Measurements from ENCODE around the gene TRAPPC8. TPM values are rescaled to one million over a fixed set of nuclear protein-coding genes. Genes with fewer than 3 reads are reported as not detected.

The TRAPPC8 gene
- total and polyA plus RNA-seq, 10 of the 15 experiments (the other 5 are each of a cell fraction or from before 2014, with no cell fraction given): 13.0 to 75.4 (median 24.8) TPM

GRCh38 chr18:31983976-31984375 is 41.0 kb upstream of the TRAPPC8 start (continued):
- TF ChIP-seq IRF5 (IDR thresholded peaks at IDR 0.05; ENCODE audit: borderline replicate concordance): no peak
- no peak for TF ChIP-seq BHLHE40 (IDR thresholded peaks at IDR 0.05; ENCODE audit: borderline replicate concordance in 1 of 2, low read depth in 2 of 2, low read length in 1 of 2)
- no peak for TF ChIP-seq HDGF (IDR thresholded peaks at IDR 0.05)
- TF ChIP-seq KLF5 (IDR thresholded peaks at IDR 0.05; ENCODE audit: partially characterized antibody): no peak
- no peak for TF ChIP-seq SIX5 (IDR thresholded peaks at IDR 0.05; ENCODE audit: low read depth, low read length, severe bottlenecking)
- no peak for TF ChIP-seq GABPA (IDR thresholded peaks at IDR 0.05; ENCODE audit: low read depth)

DNA sequence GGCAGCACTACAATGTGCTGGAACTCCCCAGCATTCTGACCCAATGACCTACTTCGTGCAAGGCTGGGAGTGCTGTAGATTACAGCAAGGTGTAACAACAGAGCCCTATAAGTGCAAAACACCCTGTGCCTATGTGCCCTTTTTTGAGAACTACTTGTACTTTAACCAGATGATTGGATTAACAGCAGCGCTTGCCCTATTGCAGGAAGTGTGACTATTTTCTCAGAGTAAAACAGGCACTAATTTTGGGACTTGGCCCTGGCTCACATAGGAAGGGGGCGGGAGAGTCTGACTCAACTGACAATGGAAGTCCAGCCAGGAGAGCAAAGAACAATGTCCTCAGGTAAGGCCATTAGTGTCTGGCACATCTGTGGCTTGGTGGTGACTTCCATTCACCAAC is 40.1 kb upstream of the TRAPPC8 start:
- H3K79me2 ChIP-seq (ENCODE audit: control insufficient read depth, insufficient read depth, low read length): no peaks in the 10 kb centered on the region
- no peaks in the 10 kb centered on the region for H3K36me3 ChIP-seq (ENCODE audit: control insufficient read depth in 2 of 2, insufficient read depth in 2 of 2, low read length in 1 of 2)
- RAD21 ChIA-PET (ENCODE audit: unreplicated experiment): no interaction called here
- FAIRE-seq: no peak
- peaks cover 4% of the 10 kb centered on the region; the same call in 2 of the 3 replicates for H3K9me3 ChIP-seq (replicated peaks; ENCODE audit: control insufficient read depth, insufficient read depth, low read length)
- in situ Hi-C loops (cut with MboI): no loop called here
- SMC1A ChIA-PET (ENCODE audit: uncharacterized antibody, unreplicated experiment): no interaction called here
- H3K4me3 ChIP-seq: no peak overlapping the region
- no peak for ATAC-seq
- H3K4me1 ChIP-seq (ENCODE audit: control insufficient read depth, insufficient read depth, low read length): no peaks in the 10 kb centered on the region
- no peaks in the 10 kb centered on the region for H4K20me1 ChIP-seq (ENCODE audit: control insufficient read depth, insufficient read depth)
- H3K9ac ChIP-seq (ENCODE audit: control insufficient read depth, insufficient read depth, low read length): no peak overlapping the region
- POLR2A ChIA-PET: no interaction called here
- H3K27me3 ChIP-seq (replicated peaks in 1 of 2; ENCODE audit: control insufficient read depth in 2 of 2, insufficient read depth in 2 of 2, low read length in 1 of 2): no peaks in the 10 kb centered on the region
- no TSS peak for BruUV-seq (replicated peaks)
- 28% methylated on average over 3 of the region's 3 CpGs for WGBS (ENCODE audit: insufficient coverage, insufficient replicate concordance, low lambda C conversion rate, missing lambda C conversion rate)
- CTCF ChIA-PET: no interaction called here
- H3K27ac ChIP-seq (ENCODE audit: control insufficient read depth, insufficient read depth): no peak overlapping the region
- no peak for DNase-seq (ENCODE audit: low read depth, low spot score)
- intact Hi-C loops (cut with micrococcal nuclease; ENCODE audit: unreplicated experiment): no loop called here
- no peak overlapping the region for H2AFZ ChIP-seq (ENCODE audit: control insufficient read depth, low read depth, low read length)
- no peak overlapping the region for H3K4me2 ChIP-seq (ENCODE audit: control insufficient read depth, insufficient read depth)
- no peak for TF ChIP-seq NR2C1 (IDR thresholded peaks at IDR 0.05)
- TF ChIP-seq NRF1 (conservative IDR thresholded peaks at IDR 0.05; ENCODE audit: low read depth, low read length): no peak
- no peak for TF ChIP-seq NR2C2 (IDR thresholded peaks at IDR 0.05; ENCODE audit: borderline replicate concordance, control insufficient read depth, insufficient read length, low read depth)
- no peak for TF ChIP-seq YY1 (IDR thresholded peaks at IDR 0.05; ENCODE audit: low read depth, low read length)
- TF ChIP-seq, protein P1, sequence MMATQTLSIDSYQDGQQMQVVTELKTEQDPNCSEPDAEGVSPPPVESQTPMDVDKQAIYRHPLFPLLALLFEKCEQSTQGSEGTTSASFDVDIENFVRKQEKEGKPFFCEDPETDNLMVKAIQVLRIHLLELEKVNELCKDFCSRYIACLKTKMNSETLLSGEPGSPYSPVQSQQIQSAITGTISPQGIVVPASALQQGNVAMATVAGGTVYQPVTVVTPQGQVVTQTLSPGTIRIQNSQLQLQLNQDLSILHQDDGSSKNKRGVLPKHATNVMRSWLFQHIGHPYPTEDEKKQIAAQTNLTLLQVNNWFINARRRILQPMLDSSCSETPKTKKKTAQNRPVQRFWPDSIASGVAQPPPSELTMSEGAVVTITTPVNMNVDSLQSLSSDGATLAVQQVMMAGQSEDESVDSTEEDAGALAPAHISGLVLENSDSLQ (IDR thresholded peaks at IDR 0.05): no peak
- TF ChIP-seq KAT2A (conservative IDR thresholded peaks at IDR 0.05; ENCODE audit: control insufficient read depth, low read depth, low read length): no peak
- TF ChIP-seq BACH1 (IDR thresholded peaks at IDR 0.05; ENCODE audit: borderline replicate concordance): no peak
- TF ChIP-seq EP300 (IDR thresholded peaks at IDR 0.05; ENCODE audit: borderline replicate concordance in 1 of 2, control insufficient read depth in 1 of 2, low read depth in 2 of 2, low read length in 2 of 2): no peak
- TF ChIP-seq RCOR1 (conservative IDR thresholded peaks at IDR 0.05; ENCODE audit: low read depth, low read length): no peak
- no peak for TF ChIP-seq POLR2AphosphoS5 (IDR thresholded peaks at IDR 0.05; ENCODE audit: low read length)
- no peak for TF ChIP-seq NBN (IDR thresholded peaks at IDR 0.05)
- no peak for TF ChIP-seq USF1 (IDR thresholded peaks at IDR 0.05; ENCODE audit: borderline replicate concordance, extremely low read length, insufficient read depth, low read depth, low read length)
- TF ChIP-seq SMARCA5 (IDR thresholded peaks at IDR 0.05): no peak
- TF ChIP-seq RAD21 (IDR thresholded peaks at IDR 0.05; ENCODE audit: insufficient read depth, low read depth, low read length): no peak
- TF ChIP-seq ZBED1 (IDR thresholded peaks at IDR 0.05; ENCODE audit: borderline replicate concordance): no peak
- no peak for TF ChIP-seq IRF3 (IDR thresholded peaks at IDR 0.05)
